Astrocyte of the spinal cord (primary cell): ENCODE measurements around the gene NAPA.

ENCODE experiments used
- DNase-seq: peaks from one replicate; pipeline ENCODE4 v3.0.0; 2011; ENCODE audit warnings: low read depth, low spot score
- H3K4me3 ChIP-seq: 2 replicates; pipeline ENCODE4 v1.5.1; 2011; ENCODE audit warnings: low read depth, mild to moderate bottlenecking, low read length, moderate library complexity
- CTCF ChIP-seq: IDR thresholded peaks from 2 replicates; pipeline ENCODE4 v1.5.1; 2012; ENCODE audit warnings: low read depth, mild to moderate bottlenecking, low read length, inconsistent platforms
- in situ Hi-C: cut with HindIII; loops from 2 replicates; pipeline ENCODE4 v1.10.0; 2017; ENCODE audit warnings: low sequenced_read_pairs

The NAPA gene

GRCh38 chr19:47511128-47511517, 3.7 kb downstream of the NAPA start:
- DNase-seq: no peak
- H3K4me3 ChIP-seq: no peak overlapping the region
- in situ Hi-C loops: no loop called here
- TF ChIP-seq CTCF: no peak

GRCh38 chr19:47510516-47511127, 4.2 kb downstream of the NAPA start:
- in situ Hi-C loops: no loop called here
- no peak for DNase-seq
- no peak for TF ChIP-seq CTCF
- H3K4me3 ChIP-seq: no peak overlapping the region

- TF ChIP-seq CTCF: no peak
- no peak for DNase-seq
Observed at GRCh38 chr19:47509973-47510372, 4.9 kb downstream of the NAPA start.

GRCh38 chr19:47509170-47509847, 5.6 kb downstream of the NAPA start:
- TF ChIP-seq CTCF: no peak
- in situ Hi-C loops: no loop called here
- no peak overlapping the region for H3K4me3 ChIP-seq
- DNase-seq: no peak

More at GRCh38 chr19:47509973-47510372, 4.9 kb downstream of the NAPA start:
- in situ Hi-C loops: no loop called here
- H3K4me3 ChIP-seq: no peak overlapping the region

GRCh38 chr19:47508721-47509120, 6.1 kb downstream of the NAPA start:
- in situ Hi-C loops: no loop called here
- no peak overlapping the region for H3K4me3 ChIP-seq
- TF ChIP-seq CTCF: no peak
- no peak for DNase-seq

- no peak for TF ChIP-seq CTCF
- no peak for DNase-seq
- no peak overlapping the region for H3K4me3 ChIP-seq
- in situ Hi-C loops: no loop called here
Observed at GRCh38 chr19:47507924-47508553, 6.8 kb downstream of the NAPA start.
